Stimulated activated CD8-positive, alpha-beta memory T cell treated with anti-CD3 and anti-CD28 coated beads, Interleukin-2, amount 100 ng/mL, for 48 hours (primary cell): Measurements from ENCODE around the gene KRTAP4-16.
"Not testable (repeated sequence)": the region's sequence is repeated elsewhere in the genome, so short reads cannot be mapped to it uniquely, and the experiment has no call there.

ENCODE experiments used
- DNase-seq, 2 donors: peaks; one replicate each; pipeline ENCODE4 v3.0.0-alpha.2; 2020; ENCODE audit warnings: low read depth in 2 of 2

The KRTAP4-16 gene

GRCh38 chr17:41076788-41077187, 25.2 kb downstream of the KRTAP4-16 start:
- DNase-seq: no peak

- no peak for DNase-seq
These were observed 28.3 kb downstream of the KRTAP4-16 start for GRCh38 chr17:41073676-41074075.

DNA sequence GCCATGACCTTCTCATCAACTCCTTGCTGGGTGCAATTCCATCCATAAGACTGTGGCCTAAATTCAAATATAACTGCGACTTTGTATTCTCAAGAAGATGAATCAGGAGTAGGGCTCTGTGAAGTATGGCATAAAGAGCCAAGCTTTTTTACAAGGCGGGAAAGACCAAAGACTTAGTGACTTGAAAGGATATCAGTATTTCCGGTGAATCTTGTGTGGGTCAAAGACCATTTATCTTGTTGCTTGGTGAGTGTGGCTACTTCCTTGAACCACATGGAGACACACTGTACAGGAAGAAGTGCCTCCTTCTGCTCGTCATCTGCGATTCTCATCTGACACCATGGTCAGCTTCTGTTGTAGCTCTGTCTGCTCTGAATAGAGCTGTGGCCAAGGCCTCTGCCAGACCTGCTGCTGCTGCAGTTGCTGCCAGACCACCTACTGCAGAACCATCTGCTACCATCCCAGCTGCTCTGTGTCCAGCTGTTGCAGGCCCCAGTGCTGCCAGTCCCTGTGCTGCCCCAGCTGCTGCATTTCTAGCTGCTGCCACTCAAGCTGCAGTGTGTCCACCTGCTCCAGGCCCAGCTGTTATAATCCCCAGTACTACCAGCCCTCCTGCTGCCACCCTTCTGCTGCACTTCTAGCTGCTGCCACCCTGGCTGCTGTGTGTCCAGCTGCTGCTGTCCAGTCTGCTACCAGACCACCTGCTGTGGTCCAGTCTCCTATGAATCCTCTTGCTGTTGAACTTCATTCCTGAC, 30.2 kb downstream of the KRTAP4-16 start:
- no peak for DNase-seq

DNA sequence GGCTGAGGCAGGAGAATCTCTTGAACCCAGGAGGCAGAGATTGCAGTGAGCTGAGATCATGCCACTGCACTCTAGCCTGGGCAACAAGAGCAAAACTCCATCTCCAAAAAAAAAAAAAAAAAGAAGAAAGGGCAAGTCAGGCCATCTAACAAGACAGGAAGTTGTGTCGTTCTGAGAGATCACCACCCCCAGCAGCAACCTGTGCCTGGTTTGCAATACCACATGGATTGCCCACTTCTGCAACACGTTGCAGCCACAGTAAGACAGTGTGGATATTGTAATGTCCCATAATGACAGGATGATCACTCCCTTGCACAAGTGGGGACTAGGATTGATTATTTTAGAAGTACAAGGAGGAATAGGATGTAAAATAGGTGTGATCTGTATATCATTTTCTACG, 33.0 kb downstream of the KRTAP4-16 start:
- DNase-seq: no peak

DNA sequence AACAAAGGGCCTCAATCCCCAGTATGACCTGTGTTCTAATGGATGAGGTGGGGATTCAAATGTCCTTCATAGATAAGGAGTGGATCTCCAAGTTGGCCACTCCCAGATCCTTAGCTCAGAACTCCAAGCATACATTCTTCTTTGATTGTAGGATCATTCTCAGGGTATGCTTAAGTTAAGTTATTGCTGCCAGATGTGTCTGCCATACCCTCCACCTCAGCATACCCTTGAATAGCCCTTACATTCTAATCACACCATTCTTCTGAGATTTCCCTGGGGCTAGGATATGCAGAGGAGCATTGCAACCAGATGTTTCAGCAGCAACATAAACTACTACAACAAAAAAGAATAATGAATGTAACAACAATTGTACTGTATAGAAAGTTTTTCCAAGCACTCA, 34.7 kb downstream of the KRTAP4-16 start:
- DNase-seq: no peak

DNA sequence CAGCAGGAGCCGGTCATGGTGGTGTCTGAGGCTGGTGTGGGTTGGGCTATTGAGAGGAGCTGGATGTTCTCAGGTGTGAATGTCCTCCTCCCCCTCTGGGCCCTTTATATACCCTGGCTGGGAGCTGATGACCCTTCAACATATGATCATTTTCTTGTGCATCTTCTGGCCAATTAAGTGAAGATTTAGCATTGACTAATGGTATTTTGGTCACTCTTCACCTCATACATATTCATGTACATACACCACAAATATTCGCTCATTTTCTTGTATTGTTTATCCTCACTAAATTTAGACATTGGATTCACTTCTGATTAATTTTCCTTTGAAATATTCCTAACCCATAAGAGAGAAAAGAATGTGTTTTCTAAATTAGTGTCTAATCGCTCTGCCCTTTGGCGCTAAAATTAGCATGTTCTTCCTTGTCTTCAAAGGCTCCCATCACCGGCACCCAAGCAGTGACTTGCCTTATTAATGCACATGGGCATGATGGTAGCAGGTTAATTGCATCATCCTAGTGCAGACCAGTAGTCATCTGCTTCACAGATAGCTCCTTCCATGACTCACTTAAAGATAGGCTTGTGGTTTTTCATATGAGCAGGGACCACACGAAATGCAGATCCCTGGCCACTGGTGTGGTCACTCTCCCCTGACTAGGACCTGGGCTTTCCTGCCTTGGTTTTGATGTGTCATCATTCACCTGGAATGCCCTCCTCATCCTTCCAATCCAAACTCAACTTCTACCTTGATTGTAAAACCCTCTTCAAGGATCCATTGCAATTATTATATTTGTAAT, 36.0 kb downstream of the KRTAP4-16 start, which contains the start of gene KRTAP2-4:
Gene KRTAP2-4 (minus strand): TSS at position 51 of the 796 bp plus-strand sequence. CDS start 34 bp downstream, at position 17.
- no peak for DNase-seq

DNA sequence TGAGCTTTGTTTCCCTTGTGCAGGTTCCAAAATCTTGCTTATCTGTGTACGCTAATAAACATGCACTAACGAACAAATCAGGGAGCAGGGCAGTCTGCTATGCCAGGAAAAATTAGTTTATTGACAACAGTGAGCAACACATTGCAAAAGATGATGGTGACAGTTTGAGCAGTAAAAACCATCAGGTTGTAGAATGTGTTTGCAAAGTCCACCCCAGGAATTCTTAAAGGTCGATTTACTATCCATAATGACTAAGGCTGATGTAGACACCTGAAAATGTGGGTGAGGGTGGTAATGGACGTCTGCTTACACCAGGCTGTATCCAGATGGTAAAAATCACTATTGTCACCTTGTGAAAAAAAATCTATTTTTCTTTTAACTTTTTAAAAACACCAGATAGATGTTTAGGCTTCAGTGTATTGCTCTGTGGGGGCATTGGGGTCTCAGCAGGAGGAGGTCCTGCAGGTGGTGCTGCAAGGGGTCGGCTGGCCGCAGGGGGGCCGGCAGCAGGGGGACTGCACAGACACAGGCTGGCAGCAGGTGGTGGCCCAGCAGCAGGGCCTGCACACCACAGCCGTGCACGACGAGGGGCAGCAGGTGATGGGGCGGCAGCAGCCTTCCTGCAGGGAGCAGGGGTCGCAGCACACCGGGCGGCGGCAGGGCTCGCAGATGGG, 36.9 kb downstream of the KRTAP4-16 start:
- DNase-seq: not testable (repeated sequence)

DNA sequence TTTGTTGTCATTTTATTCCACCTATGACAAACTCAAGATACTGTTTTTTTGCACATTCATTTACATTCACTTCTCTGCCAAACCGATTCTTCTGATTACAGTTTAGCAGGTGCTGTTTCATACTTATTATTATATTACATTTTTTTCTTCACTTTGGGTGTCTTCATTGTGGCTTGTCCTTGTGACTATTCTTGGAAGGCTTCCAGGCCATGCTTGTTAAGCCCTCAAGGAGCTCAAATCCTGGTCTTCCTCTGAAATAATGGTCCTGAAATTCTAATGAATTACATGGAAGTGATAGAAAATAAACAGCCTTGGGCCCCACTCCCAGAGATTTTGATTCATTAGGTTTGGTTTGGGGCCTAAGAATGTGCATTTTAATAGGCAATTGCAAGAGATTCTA, 37.7 kb downstream of the KRTAP4-16 start:
- no peak for DNase-seq

DNA sequence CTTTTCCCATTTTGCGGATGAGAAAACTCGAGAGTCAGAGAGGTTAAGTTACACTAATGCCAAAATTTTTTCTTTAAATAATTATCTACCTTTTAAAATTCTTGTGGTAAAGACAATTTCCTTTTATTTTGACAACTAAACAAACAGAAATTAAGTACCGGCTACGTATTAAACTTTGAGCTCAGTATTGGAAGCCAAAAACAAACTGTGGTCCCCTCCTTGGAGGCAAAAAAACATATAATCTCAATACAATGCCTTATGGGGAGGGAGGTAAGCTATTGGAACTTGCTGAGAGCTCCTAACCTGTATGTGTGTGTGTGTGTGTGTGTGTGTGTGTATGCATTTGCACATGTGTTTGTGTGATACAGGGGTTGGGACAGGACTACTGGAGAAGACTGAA, 38.6 kb downstream of the KRTAP4-16 start:
- no peak for DNase-seq

- DNase-seq: no peak
These were observed 40.0 kb downstream of the KRTAP4-16 start for GRCh38 chr17:41061964-41062363.

GRCh38 chr17:41060052-41060604, 41.9 kb downstream of the KRTAP4-16 start, which contains the start of gene KRTAP2-3:
KRTAP2-3 (minus strand) TSS chr17:41060114; CDS start chr17:41060050, 64 bp downstream.
- DNase-seq: no peak

DNA sequence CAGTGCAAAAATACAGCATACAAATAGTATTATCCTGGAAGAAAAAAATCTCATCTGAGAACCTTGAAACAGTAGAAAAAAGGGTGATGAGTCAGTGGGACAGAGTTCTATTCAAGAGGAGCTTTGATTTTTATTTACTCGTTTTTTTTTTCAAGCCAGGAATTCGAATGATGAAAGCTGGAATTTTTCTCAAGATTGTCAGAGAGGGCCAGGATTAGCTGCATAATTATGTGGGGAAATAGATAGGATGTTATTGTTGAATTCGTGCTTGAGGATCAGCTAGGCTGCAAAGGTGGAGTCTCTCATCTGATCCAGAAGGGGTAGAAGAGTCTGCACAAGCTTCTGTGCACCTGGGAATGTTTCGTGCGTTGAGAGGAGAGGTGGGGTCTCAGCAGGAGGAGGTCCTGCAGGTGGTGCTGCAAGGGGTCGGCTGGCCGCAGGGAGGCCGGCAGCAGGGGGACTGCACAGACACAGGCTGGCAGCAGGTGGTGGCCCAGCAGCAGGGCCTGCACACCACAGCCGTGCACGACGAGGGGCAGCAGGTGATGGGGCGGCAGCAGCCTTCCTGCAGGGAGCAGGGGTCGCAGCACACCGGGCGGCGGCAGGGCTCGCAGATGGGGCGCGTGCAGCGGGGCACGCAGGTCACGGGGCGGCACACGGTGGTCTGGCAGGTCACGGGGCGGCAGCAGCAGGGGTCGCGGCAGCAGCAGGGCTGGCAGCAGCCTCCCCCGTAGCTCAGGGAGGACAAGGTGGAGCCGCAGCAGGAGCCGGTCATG, 42.5 kb downstream of the KRTAP4-16 start:
- not testable (repeated sequence) for DNase-seq

DNA sequence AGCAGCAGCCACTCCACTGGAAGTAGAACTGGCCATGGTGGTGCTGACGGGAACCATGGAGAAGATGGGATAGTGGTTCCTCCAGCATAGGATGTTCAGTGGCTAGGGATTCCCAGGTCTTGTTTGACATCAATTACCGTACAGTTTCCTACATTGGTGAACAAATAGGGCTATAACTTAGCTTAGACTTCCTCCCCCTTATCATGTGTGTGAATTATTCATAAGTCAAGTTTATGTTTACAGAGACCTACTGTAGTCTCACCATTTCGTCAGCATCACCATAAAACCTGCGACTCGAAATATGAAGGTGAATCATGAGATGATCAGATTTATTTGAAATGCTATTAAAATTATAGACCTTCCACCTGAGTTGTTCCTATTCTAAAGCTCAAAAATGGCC, 43.3 kb downstream of the KRTAP4-16 start:
- no peak for DNase-seq

DNA sequence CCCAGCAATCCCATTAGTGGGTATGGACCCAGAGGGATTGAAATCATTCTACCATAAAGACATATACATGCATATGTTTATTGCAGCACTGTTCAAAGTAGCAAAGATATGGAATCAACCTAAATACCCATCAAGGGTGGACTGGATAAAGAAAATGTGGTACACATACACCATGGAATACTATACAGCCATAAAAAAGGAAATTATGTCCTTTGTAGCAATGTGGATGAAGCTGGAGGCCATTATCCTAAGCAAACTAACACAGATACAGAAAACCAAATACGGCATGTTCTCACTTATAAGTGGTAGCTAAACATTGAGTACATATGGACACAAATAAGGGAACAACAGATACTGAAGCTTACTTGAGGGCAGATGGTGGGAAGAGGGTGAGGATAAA, 44.5 kb downstream of the KRTAP4-16 start:
- DNase-seq: no peak

GRCh38 chr17:41055130-41055529, 46.9 kb downstream of the KRTAP4-16 start, which contains the start of gene KRTAP2-2:
KRTAP2-2 (minus strand) TSS chr17:41055230; CDS start chr17:41055211, 19 bp downstream.
- DNase-seq: not testable (repeated sequence)

DNA sequence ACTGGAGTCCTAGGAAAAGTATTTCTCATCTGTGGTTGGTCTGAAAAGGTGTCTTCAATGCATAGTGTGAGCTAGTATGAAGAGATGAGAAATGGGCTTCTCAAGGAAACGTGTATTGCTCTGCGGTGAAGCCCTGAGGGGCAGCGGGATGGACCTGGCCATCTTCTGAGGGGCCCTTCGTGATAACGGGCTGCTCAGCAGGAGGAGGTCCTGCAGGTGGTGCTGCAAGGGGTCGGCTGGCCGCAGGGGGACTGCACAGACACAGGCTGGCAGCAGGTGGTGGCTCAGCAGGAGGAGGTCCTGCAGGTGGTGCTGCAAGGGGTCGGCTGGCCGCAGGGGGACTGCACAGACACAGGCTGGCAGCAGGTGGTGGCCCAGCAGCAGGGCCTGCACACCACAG, 47.5 kb downstream of the KRTAP4-16 start:
- not testable (repeated sequence) for DNase-seq

DNA sequence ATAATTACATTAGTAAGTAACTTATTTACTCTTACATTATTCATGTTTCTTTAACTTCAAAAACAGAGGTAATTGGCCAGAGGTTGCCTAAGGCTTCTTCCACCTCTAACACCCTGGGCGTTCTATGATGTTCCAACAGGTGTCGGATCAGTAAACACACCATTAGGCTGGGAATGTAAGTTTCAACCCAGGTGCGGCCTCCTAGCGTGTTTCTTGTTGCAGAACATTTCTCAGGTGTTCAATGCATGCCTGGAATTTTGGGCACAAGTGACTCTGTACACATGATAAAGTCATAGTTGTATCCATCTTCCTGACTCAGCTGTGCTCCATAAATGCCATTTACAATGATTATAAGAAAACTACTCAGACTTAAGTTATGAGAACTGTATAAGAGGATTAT, 48.0 kb downstream of the KRTAP4-16 start:
- DNase-seq: no peak

DNA sequence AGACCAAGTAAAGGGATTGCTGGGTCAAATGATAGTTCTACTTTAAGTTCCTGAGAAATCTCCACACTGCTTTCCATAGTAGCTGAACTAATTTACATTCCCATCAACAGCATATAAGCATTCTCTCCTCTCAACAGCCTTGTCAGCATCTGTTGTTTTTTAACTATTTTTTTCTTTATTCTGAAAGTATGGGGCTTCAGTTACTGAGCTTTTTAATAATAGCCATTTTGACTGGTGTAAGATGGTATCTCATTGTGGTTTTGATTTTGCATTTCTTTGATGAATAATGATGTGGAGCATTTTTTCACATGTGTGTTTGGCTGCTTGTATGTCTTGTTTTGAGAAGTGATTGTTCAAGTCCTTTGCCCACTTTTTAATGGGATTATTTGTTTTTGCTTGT, 49.4 kb downstream of the KRTAP4-16 start:
- DNase-seq: no peak
